GM23338 (cell line): ENCODE data around the gene CDC42BPA.

Experiments
- CREB1 ChIP-seq: fragments of 250-450 bp; sonication (Bioruptor Pico); IDR thresholded peaks from 2 replicates; pipeline ENCODE4 v1.5.0; 2020; ENCODE audit warnings: low read depth, mild to moderate bottlenecking, moderate library complexity
- EZH2 ChIP-seq: fragments of 200-600 bp; sonication (generic); IDR thresholded peaks from one replicate; pipeline ENCODE4 v1.8.0; 2017; ENCODE audit warnings: antibody characterized with exemption, mild to moderate bottlenecking, low read depth; ENCODE audit not compliant: unreplicated experiment
- EZH2phosphoT487 ChIP-seq: fragments of 200-600 bp; sonication (generic); IDR thresholded peaks from one replicate; pipeline ENCODE4 v1.8.1; 2018; ENCODE audit warnings: antibody characterized with exemption; ENCODE audit not compliant: unreplicated experiment
- JUNB ChIP-seq: IDR thresholded peaks from one replicate; pipeline ENCODE4 v1.6.1; 2016; ENCODE audit warnings: antibody characterized with exemption; ENCODE audit not compliant: unreplicated experiment
- NANOG ChIP-seq: IDR thresholded peaks from 2 replicates; pipeline ENCODE4 v1.6.1; 2016; ENCODE audit warnings: antibody characterized with exemption, borderline replicate concordance
- POLR2AphosphoS5 ChIP-seq: IDR thresholded peaks from 2 replicates; pipeline ENCODE4 v1.6.1; 2016; ENCODE audit warnings: antibody characterized with exemption, low read depth
- ZNF114 ChIP-seq: fragments of 250-450 bp; sonication (Bioruptor Pico); IDR thresholded peaks from 2 replicates; pipeline ENCODE4 v1.5.0; 2020; ENCODE audit warnings: mild to moderate bottlenecking, moderate library complexity
- ZNF331 ChIP-seq: fragments of 250-450 bp; sonication (Bioruptor Pico); IDR thresholded peaks from 2 replicates; pipeline ENCODE4 v1.5.0; 2020; ENCODE audit warnings: low read depth, mild to moderate bottlenecking, moderate library complexity
- TF ChIP-seq, protein P1 (sequence below), 2 experiments: fragments of 200-600 bp in 1 of 2; sonication (generic) in 1 of 2; conservative IDR thresholded peaks; 2 replicates each; pipeline versions ENCODE4 v1.5.1 to v1.6.1; 2016 to 2017; ENCODE audit warnings: antibody characterized with exemption in 2 of 2, low read depth in 2 of 2, mild to moderate bottlenecking in 2 of 2, moderate library complexity in 1 of 2
- TF ChIP-seq, protein P2 (sequence below): IDR thresholded peaks from 2 replicates; pipeline ENCODE4 v1.6.1; 2016; ENCODE audit warnings: antibody characterized with exemption
- TF ChIP-seq, protein P3 (sequence below): fragments of 250-450 bp; sonication (Bioruptor Pico); IDR thresholded peaks from 2 replicates; pipeline ENCODE4 v1.5.0; 2020; ENCODE audit warnings: mild to moderate bottlenecking, moderate library complexity
- TF ChIP-seq, protein P4 (sequence below): IDR thresholded peaks from one replicate; pipeline ENCODE4 v1.6.1; 2018; ENCODE audit warnings: antibody characterized with exemption; ENCODE audit not compliant: unreplicated experiment

DNA sequence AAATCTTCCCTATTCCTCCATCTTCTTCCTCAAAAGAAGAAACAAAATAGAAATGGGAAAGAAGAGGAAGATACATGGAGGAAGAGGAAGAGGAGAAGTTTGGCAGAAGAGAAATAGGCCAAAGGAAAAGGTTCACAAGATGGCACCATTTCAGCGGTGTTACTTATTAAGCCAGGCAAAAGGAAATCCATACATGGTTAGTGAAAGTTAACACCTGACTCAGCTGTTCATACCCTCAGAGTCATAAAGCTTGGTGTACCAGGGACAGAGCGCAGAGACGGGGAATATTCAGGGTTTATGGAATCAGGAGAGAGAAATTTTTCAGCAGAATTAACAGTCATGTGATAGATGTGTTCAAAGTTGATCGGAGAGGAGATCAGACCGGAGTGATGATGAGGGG, 307.6 kb downstream of the CDC42BPA start:
- TF ChIP-seq, protein P1, sequence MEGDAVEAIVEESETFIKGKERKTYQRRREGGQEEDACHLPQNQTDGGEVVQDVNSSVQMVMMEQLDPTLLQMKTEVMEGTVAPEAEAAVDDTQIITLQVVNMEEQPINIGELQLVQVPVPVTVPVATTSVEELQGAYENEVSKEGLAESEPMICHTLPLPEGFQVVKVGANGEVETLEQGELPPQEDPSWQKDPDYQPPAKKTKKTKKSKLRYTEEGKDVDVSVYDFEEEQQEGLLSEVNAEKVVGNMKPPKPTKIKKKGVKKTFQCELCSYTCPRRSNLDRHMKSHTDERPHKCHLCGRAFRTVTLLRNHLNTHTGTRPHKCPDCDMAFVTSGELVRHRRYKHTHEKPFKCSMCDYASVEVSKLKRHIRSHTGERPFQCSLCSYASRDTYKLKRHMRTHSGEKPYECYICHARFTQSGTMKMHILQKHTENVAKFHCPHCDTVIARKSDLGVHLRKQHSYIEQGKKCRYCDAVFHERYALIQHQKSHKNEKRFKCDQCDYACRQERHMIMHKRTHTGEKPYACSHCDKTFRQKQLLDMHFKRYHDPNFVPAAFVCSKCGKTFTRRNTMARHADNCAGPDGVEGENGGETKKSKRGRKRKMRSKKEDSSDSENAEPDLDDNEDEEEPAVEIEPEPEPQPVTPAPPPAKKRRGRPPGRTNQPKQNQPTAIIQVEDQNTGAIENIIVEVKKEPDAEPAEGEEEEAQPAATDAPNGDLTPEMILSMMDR (conservative IDR thresholded peaks at IDR 0.05; ENCODE audit: low read depth in 2 of 2) = no peak
- no peak for TF ChIP-seq EZH2
- no peak for TF ChIP-seq POLR2AphosphoS5
- TF ChIP-seq, protein P2, sequence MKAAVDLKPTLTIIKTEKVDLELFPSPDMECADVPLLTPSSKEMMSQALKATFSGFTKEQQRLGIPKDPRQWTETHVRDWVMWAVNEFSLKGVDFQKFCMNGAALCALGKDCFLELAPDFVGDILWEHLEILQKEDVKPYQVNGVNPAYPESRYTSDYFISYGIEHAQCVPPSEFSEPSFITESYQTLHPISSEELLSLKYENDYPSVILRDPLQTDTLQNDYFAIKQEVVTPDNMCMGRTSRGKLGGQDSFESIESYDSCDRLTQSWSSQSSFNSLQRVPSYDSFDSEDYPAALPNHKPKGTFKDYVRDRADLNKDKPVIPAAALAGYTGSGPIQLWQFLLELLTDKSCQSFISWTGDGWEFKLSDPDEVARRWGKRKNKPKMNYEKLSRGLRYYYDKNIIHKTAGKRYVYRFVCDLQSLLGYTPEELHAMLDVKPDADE = no peak
- TF ChIP-seq EZH2phosphoT487 = no peak
- no peak for TF ChIP-seq ZNF114 (CRISPR knock-in tag)
- TF ChIP-seq, protein P3, sequence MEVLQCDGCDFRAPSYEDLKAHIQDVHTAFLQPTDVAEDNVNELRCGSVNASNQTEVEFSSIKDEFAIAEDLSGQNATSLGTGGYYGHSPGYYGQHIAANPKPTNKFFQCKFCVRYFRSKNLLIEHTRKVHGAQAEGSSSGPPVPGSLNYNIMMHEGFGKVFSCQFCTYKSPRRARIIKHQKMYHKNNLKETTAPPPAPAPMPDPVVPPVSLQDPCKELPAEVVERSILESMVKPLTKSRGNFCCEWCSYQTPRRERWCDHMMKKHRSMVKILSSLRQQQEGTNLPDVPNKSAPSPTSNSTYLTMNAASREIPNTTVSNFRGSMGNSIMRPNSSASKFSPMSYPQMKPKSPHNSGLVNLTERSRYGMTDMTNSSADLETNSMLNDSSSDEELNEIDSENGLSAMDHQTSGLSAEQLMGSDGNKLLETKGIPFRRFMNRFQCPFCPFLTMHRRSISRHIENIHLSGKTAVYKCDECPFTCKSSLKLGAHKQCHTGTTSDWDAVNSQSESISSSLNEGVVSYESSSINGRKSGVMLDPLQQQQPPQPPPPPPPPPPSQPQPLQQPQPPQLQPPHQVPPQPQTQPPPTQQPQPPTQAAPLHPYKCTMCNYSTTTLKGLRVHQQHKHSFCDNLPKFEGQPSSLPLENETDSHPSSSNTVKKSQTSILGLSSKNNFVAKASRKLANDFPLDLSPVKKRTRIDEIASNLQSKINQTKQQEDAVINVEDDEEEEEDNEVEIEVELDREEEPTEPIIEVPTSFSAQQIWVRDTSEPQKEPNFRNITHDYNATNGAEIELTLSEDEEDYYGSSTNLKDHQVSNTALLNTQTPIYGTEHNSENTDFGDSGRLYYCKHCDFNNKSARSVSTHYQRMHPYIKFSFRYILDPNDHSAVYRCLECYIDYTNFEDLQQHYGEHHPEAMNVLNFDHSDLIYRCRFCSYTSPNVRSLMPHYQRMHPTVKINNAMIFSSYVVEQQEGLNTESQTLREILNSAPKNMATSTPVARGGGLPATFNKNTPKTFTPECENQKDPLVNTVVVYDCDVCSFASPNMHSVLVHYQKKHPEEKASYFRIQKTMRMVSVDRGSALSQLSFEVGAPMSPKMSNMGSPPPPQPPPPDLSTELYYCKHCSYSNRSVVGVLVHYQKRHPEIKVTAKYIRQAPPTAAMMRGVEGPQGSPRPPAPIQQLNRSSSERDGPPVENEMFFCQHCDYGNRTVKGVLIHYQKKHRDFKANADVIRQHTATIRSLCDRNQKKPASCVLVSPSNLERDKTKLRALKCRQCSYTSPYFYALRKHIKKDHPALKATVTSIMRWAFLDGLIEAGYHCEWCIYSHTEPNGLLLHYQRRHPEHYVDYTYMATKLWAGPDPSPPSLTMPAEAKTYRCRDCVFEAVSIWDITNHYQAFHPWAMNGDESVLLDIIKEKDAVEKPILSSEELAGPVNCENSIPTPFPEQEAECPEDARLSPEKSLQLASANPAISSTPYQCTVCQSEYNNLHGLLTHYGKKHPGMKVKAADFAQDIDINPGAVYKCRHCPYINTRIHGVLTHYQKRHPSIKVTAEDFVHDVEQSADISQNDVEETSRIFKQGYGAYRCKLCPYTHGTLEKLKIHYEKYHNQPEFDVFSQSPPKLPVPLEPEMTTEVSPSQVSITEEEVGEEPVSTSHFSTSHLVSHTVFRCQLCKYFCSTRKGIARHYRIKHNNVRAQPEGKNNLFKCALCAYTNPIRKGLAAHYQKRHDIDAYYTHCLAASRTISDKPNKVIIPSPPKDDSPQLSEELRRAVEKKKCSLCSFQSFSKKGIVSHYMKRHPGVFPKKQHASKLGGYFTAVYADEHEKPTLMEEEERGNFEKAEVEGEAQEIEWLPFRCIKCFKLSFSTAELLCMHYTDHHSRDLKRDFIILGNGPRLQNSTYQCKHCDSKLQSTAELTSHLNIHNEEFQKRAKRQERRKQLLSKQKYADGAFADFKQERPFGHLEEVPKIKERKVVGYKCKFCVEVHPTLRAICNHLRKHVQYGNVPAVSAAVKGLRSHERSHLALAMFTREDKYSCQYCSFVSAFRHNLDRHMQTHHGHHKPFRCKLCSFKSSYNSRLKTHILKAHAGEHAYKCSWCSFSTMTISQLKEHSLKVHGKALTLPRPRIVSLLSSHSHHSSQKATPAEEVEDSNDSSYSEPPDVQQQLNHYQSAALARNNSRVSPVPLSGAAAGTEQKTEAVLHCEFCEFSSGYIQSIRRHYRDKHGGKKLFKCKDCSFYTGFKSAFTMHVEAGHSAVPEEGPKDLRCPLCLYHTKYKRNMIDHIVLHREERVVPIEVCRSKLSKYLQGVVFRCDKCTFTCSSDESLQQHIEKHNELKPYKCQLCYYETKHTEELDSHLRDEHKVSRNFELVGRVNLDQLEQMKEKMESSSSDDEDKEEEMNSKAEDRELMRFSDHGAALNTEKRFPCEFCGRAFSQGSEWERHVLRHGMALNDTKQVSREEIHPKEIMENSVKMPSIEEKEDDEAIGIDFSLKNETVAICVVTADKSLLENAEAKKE (CRISPR knock-in tag) = no peak
- TF ChIP-seq, protein P4, sequence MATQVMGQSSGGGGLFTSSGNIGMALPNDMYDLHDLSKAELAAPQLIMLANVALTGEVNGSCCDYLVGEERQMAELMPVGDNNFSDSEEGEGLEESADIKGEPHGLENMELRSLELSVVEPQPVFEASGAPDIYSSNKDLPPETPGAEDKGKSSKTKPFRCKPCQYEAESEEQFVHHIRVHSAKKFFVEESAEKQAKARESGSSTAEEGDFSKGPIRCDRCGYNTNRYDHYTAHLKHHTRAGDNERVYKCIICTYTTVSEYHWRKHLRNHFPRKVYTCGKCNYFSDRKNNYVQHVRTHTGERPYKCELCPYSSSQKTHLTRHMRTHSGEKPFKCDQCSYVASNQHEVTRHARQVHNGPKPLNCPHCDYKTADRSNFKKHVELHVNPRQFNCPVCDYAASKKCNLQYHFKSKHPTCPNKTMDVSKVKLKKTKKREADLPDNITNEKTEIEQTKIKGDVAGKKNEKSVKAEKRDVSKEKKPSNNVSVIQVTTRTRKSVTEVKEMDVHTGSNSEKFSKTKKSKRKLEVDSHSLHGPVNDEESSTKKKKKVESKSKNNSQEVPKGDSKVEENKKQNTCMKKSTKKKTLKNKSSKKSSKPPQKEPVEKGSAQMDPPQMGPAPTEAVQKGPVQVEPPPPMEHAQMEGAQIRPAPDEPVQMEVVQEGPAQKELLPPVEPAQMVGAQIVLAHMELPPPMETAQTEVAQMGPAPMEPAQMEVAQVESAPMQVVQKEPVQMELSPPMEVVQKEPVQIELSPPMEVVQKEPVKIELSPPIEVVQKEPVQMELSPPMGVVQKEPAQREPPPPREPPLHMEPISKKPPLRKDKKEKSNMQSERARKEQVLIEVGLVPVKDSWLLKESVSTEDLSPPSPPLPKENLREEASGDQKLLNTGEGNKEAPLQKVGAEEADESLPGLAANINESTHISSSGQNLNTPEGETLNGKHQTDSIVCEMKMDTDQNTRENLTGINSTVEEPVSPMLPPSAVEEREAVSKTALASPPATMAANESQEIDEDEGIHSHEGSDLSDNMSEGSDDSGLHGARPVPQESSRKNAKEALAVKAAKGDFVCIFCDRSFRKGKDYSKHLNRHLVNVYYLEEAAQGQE = no peak
- TF ChIP-seq JUNB = no peak
- no peak for TF ChIP-seq CREB1 (CRISPR knock-in tag)
- no peak for TF ChIP-seq NANOG
- TF ChIP-seq ZNF331 = no peak
